Tibial nerve (tissue), 4 donors: ENCODE results near the gene ANKRD23. TPM values are rescaled to one million over a fixed set of nuclear protein-coding genes. Genes with fewer than 3 reads are reported as not detected.
A peak's percentile ranks its signal among the peaks of the same experiment; 100 is the strongest.

ENCODE experiments used
- DNase-seq, 2 donors: peaks; one replicate each; pipeline ENCODE4 v3.0.0-alpha.2; 2019; ENCODE audit warnings: low spot score in 2 of 2
- H3K27ac ChIP-seq, 4 donors: fragments of 200-600 bp; sonication (generic) in 3 of 4; one replicate each; pipeline ENCODE4 v1.5.1; 2017 to 2019; ENCODE audit warnings: mild to moderate bottlenecking in 1 of 4
- H3K27me3 ChIP-seq, 2 donors: fragments of 200-600 bp; sonication (generic) in 1 of 2; one replicate each; pipeline versions ENCODE4 v1.5.1 to v1.6.0; 2017 to 2019
- H3K36me3 ChIP-seq, 3 donors: fragments of 200-600 bp; sonication (generic); one replicate each; pipeline ENCODE4 v1.5.1; 2018 to 2019
- H3K4me1 ChIP-seq, 4 donors: fragments of 200-600 bp; sonication (generic) in 3 of 4; one replicate each; pipeline ENCODE4 v1.5.1; 2017 to 2019
- H3K4me3 ChIP-seq, 4 donors: fragments of 200-600 bp; sonication (generic) in 3 of 4; one replicate each; pipeline ENCODE4 v1.5.1; 2017 to 2019; ENCODE audit warnings: mild to moderate bottlenecking in 1 of 4, moderate library complexity in 1 of 4
- H3K9me3 ChIP-seq, 4 donors: fragments of 200-600 bp; sonication (generic) in 3 of 4; one replicate each; pipeline ENCODE4 v1.5.1; 2017 to 2019
- CTCF ChIP-seq, 5 experiments: fragments of 200-600 bp in 3 of 5; fragments of 450-650 bp in 2 of 5; sonication (generic) in 3 of 5; IDR thresholded peaks; one replicate each; pipeline ENCODE4 v1.5.1; 2016 to 2019; ENCODE audit warnings: antibody characterized with exemption in 5 of 5, mild to moderate bottlenecking in 3 of 5, moderate library complexity in 2 of 5
- EP300 ChIP-seq, 2 donors: sonication (generic); formaldehyde crosslinking; IDR thresholded peaks; one replicate each; pipeline ENCODE4 v1.6.1; 2017; ENCODE audit warnings: antibody characterized with exemption in 2 of 2, mild to moderate bottlenecking in 1 of 2
- POLR2A ChIP-seq, 2 donors: fragments of 450-650 bp; IDR thresholded peaks; one replicate each; pipeline ENCODE4 v1.6.1; 2017; ENCODE audit warnings: antibody characterized with exemption in 2 of 2, mild to moderate bottlenecking in 2 of 2, moderate library complexity in 2 of 2
- WGBS, 2 donors: methylation state at CpG; one replicate each; pipeline ENCODE4 v1.1.5; 2018; 5-methylcytosine and 5-hydroxymethylcytosine counted together
- total RNA-seq, 4 donors: library from RNA; depleted of rRNA; stranded (reverse); fragments of >200 nt; gene quantifications; one replicate each; pipeline ENCODE4 v1.1.0, GENCODE V29; 2016

Gene ANKRD23
- total RNA-seq, 4 donors from 2014 or later = 6.1 to 23.1 (median 11.2) TPM

GRCh38 chr2:96879545-96880040, 35.8 kb upstream of the ANKRD23 start:
- peaks cover 0 to 61% (median 22%) of the 10 kb centered on the region in 4 donors for H3K4me1 ChIP-seq
- H3K36me3 ChIP-seq = no peaks in the 10 kb centered on the region
- H3K9me3 ChIP-seq = no peaks in the 10 kb centered on the region

GRCh38 chr2:96878796-96879544, 35.1 kb upstream of the ANKRD23 start:
- H3K27me3 ChIP-seq = no peaks in the 10 kb centered on the region
- WGBS, 2 donors = 68 to 82% methylated on average over 15 to 17 of the region's 22 CpGs
- H3K4me3 ChIP-seq = no peak overlapping the region
- H3K27ac ChIP-seq = peak overlapping the region in 1 of 4 donors; percentile 49
- peaks cover 0 to 62% (median 28%) of the 10 kb centered on the region in 4 donors for H3K4me1 ChIP-seq
- DNase-seq = no peak
- no peak for TF ChIP-seq CTCF (IDR thresholded peaks at IDR 0.05)
- no peaks in the 10 kb centered on the region for H3K9me3 ChIP-seq
- H3K36me3 ChIP-seq = no peaks in the 10 kb centered on the region

More at GRCh38 chr2:96879545-96880040, 35.8 kb upstream of the ANKRD23 start:
- TF ChIP-seq POLR2A (IDR thresholded peaks at IDR 0.05) (no peak), EP300 (IDR thresholded peaks at IDR 0.05) (no peak), CTCF (IDR thresholded peaks at IDR 0.05) (no peak)
- no peak for DNase-seq
- H3K4me3 ChIP-seq = no peak overlapping the region
- 94 to 95% methylated on average over 13 to 15 of the region's 18 CpGs for WGBS, 2 donors
- no peak overlapping the region for H3K27ac ChIP-seq
- no peaks in the 10 kb centered on the region for H3K27me3 ChIP-seq

- Histone ChIP-seq H3K36me3 (no peaks in the 10 kb centered on the region), H3K9me3 (no peaks in the 10 kb centered on the region), H3K27ac (peak overlapping the region in 1 of 4 donors; percentile 49), H3K27me3 (no peaks in the 10 kb centered on the region), H3K4me3 (no peak overlapping the region), H3K4me1 (peaks cover 0 to 62% (median 35%) of the 10 kb centered on the region in 4 donors)
- WGBS, 2 donors = 74 to 77% methylated on average over 5 of the region's 7 CpGs
- DNase-seq = no peak
- TF ChIP-seq CTCF (IDR thresholded peaks at IDR 0.05) = no peak
- no peak for TF ChIP-seq EP300 (IDR thresholded peaks at IDR 0.05)
- no peak for TF ChIP-seq POLR2A (IDR thresholded peaks at IDR 0.05)
These were observed 34.4 kb upstream of the ANKRD23 start for GRCh38 chr2:96878171-96878570.

- H3K9me3 ChIP-seq = no peaks in the 10 kb centered on the region
- H3K36me3 ChIP-seq = no peaks in the 10 kb centered on the region
- peak overlapping the region in 1 of 4 donors; percentile 49 for H3K27ac ChIP-seq
- no peak overlapping the region for H3K4me3 ChIP-seq
- H3K4me1 ChIP-seq = peaks cover 0 to 62% (median 38%) of the 10 kb centered on the region in 4 donors
- no peaks in the 10 kb centered on the region for H3K27me3 ChIP-seq
- 72 to 89% methylated on average over 15 of the region's 15 CpGs for WGBS, 2 donors
- no peak for TF ChIP-seq EP300 (IDR thresholded peaks at IDR 0.05)
- no peak for TF ChIP-seq CTCF (IDR thresholded peaks at IDR 0.05)
- TF ChIP-seq POLR2A (IDR thresholded peaks at IDR 0.05) = no peak
- DNase-seq = no peak
These were observed 33.8 kb upstream of the ANKRD23 start for GRCh38 chr2:96877631-96878092.

GRCh38 chr2:96877042-96877451, 33.2 kb upstream of the ANKRD23 start:
- no peak for TF ChIP-seq EP300 (IDR thresholded peaks at IDR 0.05)
- TF ChIP-seq POLR2A (IDR thresholded peaks at IDR 0.05) = no peak
- TF ChIP-seq CTCF (IDR thresholded peaks at IDR 0.05) = no peak
- no peak for DNase-seq
- no peaks in the 10 kb centered on the region for H3K36me3 ChIP-seq
- 82 to 83% methylated on average over 6 of the region's 6 CpGs for WGBS, 2 donors
- H3K9me3 ChIP-seq = no peaks in the 10 kb centered on the region
- H3K27me3 ChIP-seq = no peaks in the 10 kb centered on the region
- H3K27ac ChIP-seq = peak overlapping the region in 2 of 4 donors; percentile 98 to 99
- peaks cover 0 to 64% (median 39%) of the 10 kb centered on the region in 4 donors for H3K4me1 ChIP-seq
- H3K4me3 ChIP-seq = no peak overlapping the region
